Measurements from ENCODE around the gene GNAI3.
"Not testable (repeated sequence)": the region's sequence is repeated elsewhere in the genome, so short reads cannot be mapped to it uniquely, and the experiment has no call there.

Gene GNAI3

GRCh38 chr1:109653306-109653705 lies 104.9 kb downstream of the GNAI3 start:
- in situ Hi-C loops (cut with HindIII; ENCODE audit: low sequenced_read_pairs), result no loop called here

- in situ Hi-C loops (cut with HindIII; ENCODE audit: low sequenced_read_pairs), result no loop called here
Observed at GRCh38 chr1:109654519-109654918, 106.1 kb downstream of the GNAI3 start.

GRCh38 chr1:109655615-109656519 lies 107.5 kb downstream of the GNAI3 start, which contains the start of gene GSTM4:
TSS of gene GSTM4 (plus strand) at chr1:109656099. CDS start at chr1:109656390, 291 bp downstream.
- in situ Hi-C loops (cut with HindIII; ENCODE audit: low sequenced_read_pairs), result no loop called here

- in situ Hi-C loops (cut with HindIII; ENCODE audit: low sequenced_read_pairs), result no loop called here
Observed at GRCh38 chr1:109657395-109657794, 109.0 kb downstream of the GNAI3 start.

GRCh38 chr1:109657970-109658369 lies 109.6 kb downstream of the GNAI3 start:
- in situ Hi-C loops (cut with HindIII; ENCODE audit: low sequenced_read_pairs), result no loop called here

- in situ Hi-C loops (cut with HindIII; ENCODE audit: low sequenced_read_pairs), result no loop called here
Observed at GRCh38 chr1:109658533-109659042, 110.2 kb downstream of the GNAI3 start.

GRCh38 chr1:109659145-109659544 lies 110.7 kb downstream of the GNAI3 start:
- in situ Hi-C loops (cut with HindIII; ENCODE audit: low sequenced_read_pairs), result no loop called here

GRCh38 chr1:109659997-109660690 lies 111.7 kb downstream of the GNAI3 start:
- in situ Hi-C loops (cut with HindIII; ENCODE audit: low sequenced_read_pairs), result no loop called here

GRCh38 chr1:109660691-109661026 lies 112.2 kb downstream of the GNAI3 start:
- in situ Hi-C loops (cut with HindIII; ENCODE audit: low sequenced_read_pairs), result not testable (repeated sequence)

GRCh38 chr1:109661391-109661790 lies 113.0 kb downstream of the GNAI3 start:
- in situ Hi-C loops (cut with HindIII; ENCODE audit: low sequenced_read_pairs), result no loop called here

GRCh38 chr1:109664671-109665070 lies 116.3 kb downstream of the GNAI3 start:
- in situ Hi-C loops (cut with HindIII; ENCODE audit: low sequenced_read_pairs), result no loop called here

GRCh38 chr1:109667452-109668122 lies 119.2 kb downstream of the GNAI3 start, which contains the start of gene GSTM2:
TSS of gene GSTM2 (plus strand) at chr1:109668057. CDS start at chr1:109668116, 59 bp downstream.
- in situ Hi-C loops (cut with HindIII; ENCODE audit: low sequenced_read_pairs), result no loop called here

Measured in DLD1 (cell line).